Activated CD8-positive, alpha-beta memory T cell treated with anti-CD3 and anti-CD28 coated beads for 1 hour (primary cell): Measurements from ENCODE around the gene PLA2G4B.

Source experiments
- DNase-seq, 2 donors: peaks; one replicate each; pipeline ENCODE4 v3.0.0-alpha.2; 2020; ENCODE audit warnings: low read depth in 1 of 2; ENCODE audit errors: extremely low read depth in 1 of 2

PLA2G4B gene

GRCh38 chr15:41869770-41870688, 31.4 kb downstream of the PLA2G4B start:
- DNase-seq, result no peak

GRCh38 chr15:41870689-41871081, 32.0 kb downstream of the PLA2G4B start:
- DNase-seq, result peak; percentile 20 to 35

- DNase-seq, result no peak
Measured at GRCh38 chr15:41871175-41871905, 32.7 kb downstream of the PLA2G4B start.

GRCh38 chr15:41872166-41872747, 33.6 kb downstream of the PLA2G4B start:
- DNase-seq, result no peak

GRCh38 chr15:41873711-41874110, 35.1 kb downstream of the PLA2G4B start:
- DNase-seq, result no peak

GRCh38 chr15:41874736-41875135, 36.1 kb downstream of the PLA2G4B start:
- DNase-seq, result no peak

GRCh38 chr15:41876007-41876406, 37.4 kb downstream of the PLA2G4B start:
- no peak for DNase-seq

- no peak for DNase-seq
Measured at GRCh38 chr15:41876689-41877088, 38.0 kb downstream of the PLA2G4B start.

GRCh38 chr15:41877631-41878354, 39.1 kb downstream of the PLA2G4B start:
- DNase-seq, result no peak

- DNase-seq, result no peak
Measured at GRCh38 chr15:41878355-41878699, 39.7 kb downstream of the PLA2G4B start.

- no peak for DNase-seq
Measured at GRCh38 chr15:41879321-41879845, 40.7 kb downstream of the PLA2G4B start.

GRCh38 chr15:41880156-41880877, 41.7 kb downstream of the PLA2G4B start:
- no peak for DNase-seq

- DNase-seq, result no peak
Measured at GRCh38 chr15:41881086-41881485, 42.4 kb downstream of the PLA2G4B start.

GRCh38 chr15:41881550-41881919, 42.9 kb downstream of the PLA2G4B start:
- DNase-seq, result no peak

- DNase-seq, result no peak
Measured at GRCh38 chr15:41881920-41882688, 43.5 kb downstream of the PLA2G4B start.

- no peak for DNase-seq
Measured at GRCh38 chr15:41882689-41883483, 44.2 kb downstream of the PLA2G4B start.

GRCh38 chr15:41883484-41883825, 44.8 kb downstream of the PLA2G4B start:
- DNase-seq, result no peak

- no peak for DNase-seq
Measured at GRCh38 chr15:41884458-41884857, 45.8 kb downstream of the PLA2G4B start.

GRCh38 chr15:41885321-41885720, 46.7 kb downstream of the PLA2G4B start:
- no peak for DNase-seq
